Measurements from ENCODE around the gene ATG12.

GRCh38 chr5:115807654-115808052 lies 33.7 kb downstream of the ATG12 start:
- no peak for TF ChIP-seq CTCF (IDR thresholded peaks at IDR 0.05; ENCODE audit: poor library complexity)
- no peak for TF ChIP-seq EZH2phosphoT487 (IDR thresholded peaks at IDR 0.05; ENCODE audit: low read depth, severe bottlenecking, unreplicated experiment)
- no peak for TF ChIP-seq EZH2 (IDR thresholded peaks at IDR 0.05; ENCODE audit: borderline replicate concordance)

All from hepatocyte (in vitro differentiated cells).